Astrocyte of the hippocampus (primary cell): Measurements from ENCODE around the gene B3GNT2.
"Not testable (repeated sequence)": the region's sequence is repeated elsewhere in the genome, so short reads cannot be mapped to it uniquely, and the experiment has no call there.

Experiments used
- DNase-seq: peaks from one replicate; pipeline ENCODE4 v3.0.0; 2011; ENCODE audit warnings: low read depth, low spot score

The B3GNT2 gene

GRCh38 chr2:62184512-62185230 lies 11.2 kb upstream of the B3GNT2 start:
- no peak for DNase-seq

GRCh38 chr2:62185475-62186155 lies 10.3 kb upstream of the B3GNT2 start:
- DNase-seq = no peak

GRCh38 chr2:62186156-62186905 lies 9.6 kb upstream of the B3GNT2 start:
- DNase-seq = no peak

GRCh38 chr2:62187246-62187645 lies 8.7 kb upstream of the B3GNT2 start:
- DNase-seq = no peak

- no peak for DNase-seq
Measured at GRCh38 chr2:62188416-62188815, 7.5 kb upstream of the B3GNT2 start.

- DNase-seq = no peak
Measured at GRCh38 chr2:62189196-62189595, 6.7 kb upstream of the B3GNT2 start.

DNA sequence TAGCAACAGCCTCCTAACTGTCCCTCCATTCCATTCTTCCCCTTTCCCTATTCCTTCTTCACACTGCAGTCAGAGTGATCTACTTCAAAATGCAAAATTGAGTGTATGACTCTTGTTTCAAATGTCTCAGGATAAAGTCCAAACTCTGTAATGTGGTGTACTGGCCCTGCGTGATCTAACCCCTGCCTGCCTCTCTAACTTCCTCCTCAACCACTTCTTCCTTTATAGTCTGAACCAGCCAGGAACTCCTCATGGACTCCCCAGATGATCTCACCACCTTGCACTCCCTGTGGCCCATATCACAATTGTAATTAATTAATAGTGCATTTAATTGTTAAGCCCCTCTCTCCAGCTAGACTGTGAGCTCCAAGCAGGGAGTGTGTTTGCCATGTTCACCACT lies 3.1 kb upstream of the B3GNT2 start:
- DNase-seq = no peak

- no peak for DNase-seq
Measured at GRCh38 chr2:62194558-62195420, 1.1 kb upstream of the B3GNT2 start.

- no peak for DNase-seq
Measured at GRCh38 chr2:62196278-62196901, 475 bp downstream of the B3GNT2 start.

DNA sequence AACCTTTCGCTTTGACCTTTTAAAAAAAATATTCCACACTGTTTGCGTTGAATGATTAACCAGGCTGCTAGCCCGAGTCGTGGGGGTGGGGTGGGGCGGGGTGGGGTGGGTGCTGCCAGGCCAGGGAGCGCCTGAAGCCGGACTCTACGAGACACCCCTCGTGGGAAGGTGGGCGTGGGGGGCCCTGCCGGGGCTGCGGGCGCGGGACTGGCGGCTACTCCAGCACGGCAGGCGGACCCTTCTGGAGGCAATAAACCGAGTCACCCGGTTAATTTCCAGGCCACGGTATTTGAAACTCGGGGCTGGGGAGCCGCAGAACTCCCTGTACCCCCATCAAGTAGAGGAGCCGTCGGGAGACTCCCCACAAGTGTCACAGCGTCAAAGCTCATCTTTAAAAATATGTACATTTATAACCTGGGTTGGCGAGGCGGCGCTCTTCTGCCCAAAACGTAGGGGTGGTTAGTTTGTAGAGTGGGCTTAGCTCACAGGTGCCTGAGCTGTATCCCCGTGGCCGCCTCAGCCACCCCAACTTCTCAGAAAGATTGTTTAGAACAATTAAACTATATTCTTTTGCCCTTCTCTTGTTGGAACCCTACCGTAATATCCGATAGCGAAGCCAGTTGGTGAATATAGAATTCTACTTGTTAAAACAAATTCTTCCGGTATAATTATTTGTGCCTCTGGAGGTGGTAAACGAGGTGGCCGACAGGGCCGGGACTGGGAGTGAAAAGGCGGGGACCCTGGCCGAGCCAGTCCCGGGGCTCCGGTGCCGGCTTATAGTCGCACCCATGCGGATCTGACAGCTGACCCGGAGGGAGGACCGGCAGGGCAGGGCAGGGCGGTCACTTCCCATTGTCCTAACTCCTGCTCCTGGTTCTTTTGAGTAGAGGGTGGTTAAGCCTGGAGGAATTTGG lies 1.4 kb downstream of the B3GNT2 start:
- peak; percentile 39 for DNase-seq

DNA sequence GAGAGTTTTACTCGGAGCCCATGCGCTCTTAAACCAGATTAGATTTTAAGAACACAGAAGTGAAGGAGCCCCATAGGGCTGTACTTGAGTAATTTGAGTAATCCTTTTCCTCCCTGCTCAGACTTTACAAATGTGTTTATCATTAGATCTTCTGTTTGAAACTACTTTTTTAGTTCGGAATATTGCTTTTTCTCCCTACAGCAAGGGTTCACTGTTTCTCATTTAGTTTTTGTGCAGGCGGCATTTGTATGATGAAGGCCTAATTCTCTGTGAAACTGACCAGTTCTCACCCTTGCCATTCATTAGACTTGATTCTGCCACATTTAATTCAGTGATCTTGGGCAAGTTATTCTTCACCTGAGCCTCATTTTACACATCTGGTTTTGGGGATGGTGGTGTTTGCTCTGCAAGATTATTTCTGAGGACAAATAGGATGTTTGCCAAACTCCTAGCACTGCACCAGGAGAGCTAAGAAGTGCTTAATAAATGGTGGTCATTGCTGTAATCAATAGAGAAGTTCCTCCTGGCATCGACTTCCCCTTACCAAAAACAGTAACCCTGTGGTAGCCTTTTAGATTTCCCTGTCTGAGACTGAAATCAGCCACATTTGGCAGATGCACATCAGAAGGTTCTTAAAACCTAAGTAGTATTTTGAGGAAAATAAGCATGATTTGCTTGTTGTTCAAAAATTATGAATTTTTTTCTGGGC lies 2.2 kb downstream of the B3GNT2 start:
- DNase-seq = no peak

DNA sequence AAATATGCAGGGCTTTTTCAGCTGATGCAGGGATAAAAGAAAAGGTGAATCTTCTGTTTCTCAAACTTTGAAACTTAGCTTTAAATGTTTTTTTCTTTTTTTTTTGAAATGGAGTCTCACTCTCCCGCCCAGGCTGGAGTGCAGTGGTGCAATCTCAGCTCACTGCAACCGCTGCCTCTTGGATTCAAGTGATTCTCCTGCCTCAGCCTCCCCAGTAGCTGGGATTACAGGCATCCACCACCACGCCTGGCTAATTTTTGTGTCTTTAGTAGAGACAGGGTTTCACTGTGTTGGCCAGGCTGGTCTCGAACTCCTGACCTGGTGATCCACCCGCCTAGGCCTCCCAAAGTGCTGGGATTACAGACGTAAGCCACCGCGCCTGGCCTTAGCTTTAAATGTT lies 2.9 kb downstream of the B3GNT2 start:
- not testable (repeated sequence) for DNase-seq

GRCh38 chr2:62199392-62200125 lies 3.6 kb downstream of the B3GNT2 start:
- no peak for DNase-seq

DNA sequence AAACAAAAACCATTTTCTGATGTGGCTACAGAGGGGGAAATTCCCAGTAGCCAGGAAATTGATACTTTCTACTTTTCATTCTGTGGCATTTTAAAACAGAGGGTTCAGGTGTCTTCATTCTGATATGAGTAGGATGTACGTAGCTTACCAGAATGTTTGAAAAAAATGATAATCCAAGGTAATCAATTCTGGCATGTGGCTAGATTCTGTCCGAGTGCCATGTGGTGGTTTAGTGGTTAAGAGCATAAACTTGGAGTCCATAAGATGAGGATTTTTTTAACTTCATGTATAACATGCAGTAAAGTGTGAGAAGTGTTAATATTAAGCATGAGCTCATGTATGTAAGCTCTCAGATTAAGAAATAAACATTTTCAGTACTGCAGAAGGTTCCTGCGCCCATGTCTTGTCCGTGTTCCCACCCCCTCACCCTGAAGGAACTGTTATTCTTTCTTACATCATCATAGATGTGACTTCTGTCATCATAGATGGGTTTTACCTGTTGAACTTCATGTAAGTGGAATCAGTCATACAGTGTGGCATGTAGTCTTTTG lies 4.5 kb downstream of the B3GNT2 start:
- no peak for DNase-seq

GRCh38 chr2:62200868-62201267 lies 5.0 kb downstream of the B3GNT2 start:
- no peak for DNase-seq

DNA sequence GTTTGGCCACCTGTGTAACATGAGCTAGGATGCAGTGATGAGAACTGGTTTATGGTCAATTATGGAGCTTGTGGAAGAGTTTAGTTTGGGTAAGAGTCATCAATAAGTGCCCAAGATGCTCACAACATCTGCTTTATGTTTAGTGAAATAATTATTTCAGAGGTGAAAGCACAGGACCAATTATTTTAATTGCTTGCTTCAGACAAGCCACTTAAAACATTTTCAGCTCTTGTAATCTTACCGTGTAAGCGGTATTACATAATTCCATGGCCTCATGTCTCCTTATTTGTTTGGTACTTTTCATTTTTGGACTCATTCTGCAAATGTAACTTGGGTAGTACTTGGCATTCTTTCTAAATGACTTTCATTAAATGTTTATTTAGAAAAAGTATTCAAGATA lies 5.4 kb downstream of the B3GNT2 start:
- DNase-seq = peak; percentile 22

DNA sequence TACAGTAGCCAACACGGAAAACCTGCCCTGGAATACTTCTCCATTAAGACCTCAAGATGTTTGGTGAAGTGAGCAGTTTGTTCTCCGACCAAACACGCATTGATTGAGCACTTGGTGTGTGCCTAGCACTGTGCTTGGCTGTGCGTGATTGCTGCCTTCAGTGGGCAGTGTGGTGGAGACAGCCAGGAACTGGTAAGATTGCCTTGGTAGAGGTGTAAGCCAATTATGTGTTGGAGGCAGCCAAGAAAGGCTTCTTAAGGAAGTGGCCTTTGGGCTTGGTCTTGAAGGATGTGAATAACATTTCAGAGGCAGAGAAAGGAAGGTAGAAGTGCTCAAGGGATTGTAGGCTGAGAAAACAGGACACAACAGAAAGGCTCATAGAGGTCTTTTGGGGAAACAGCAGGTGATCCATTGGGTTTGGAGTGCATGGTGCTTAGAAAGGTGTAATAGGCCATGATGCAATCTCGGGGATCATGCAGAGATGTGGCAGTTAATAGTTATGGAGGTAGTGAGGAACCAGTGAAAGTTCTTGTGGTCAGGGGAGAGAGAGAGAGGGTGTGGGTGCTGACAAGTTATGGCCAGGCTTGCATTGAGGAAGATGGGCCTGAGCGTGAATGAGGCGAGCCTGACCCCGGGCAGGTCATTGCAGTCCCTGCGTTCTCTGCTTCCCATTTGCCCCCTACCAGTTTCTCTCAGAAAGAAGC lies 6.3 kb downstream of the B3GNT2 start:
- DNase-seq = no peak

GRCh38 chr2:62202729-62203128 lies 6.8 kb downstream of the B3GNT2 start:
- no peak for DNase-seq
